Suprapubic skin (tissue), 3 donors: ENCODE measurements around the gene PTPRA.

Experiments used
- EP300 ChIP-seq: sonication (generic); formaldehyde crosslinking; IDR thresholded peaks from one replicate; pipeline ENCODE4 v1.6.1; 2017; ENCODE audit warnings: antibody characterized with exemption
- POLR2A ChIP-seq, 2 donors: fragments of 450-650 bp; IDR thresholded peaks; one replicate each; pipeline ENCODE4 v1.6.1; 2017; ENCODE audit warnings: antibody characterized with exemption in 2 of 2, mild to moderate bottlenecking in 2 of 2, moderate library complexity in 2 of 2
- TF ChIP-seq, protein P1 (sequence below), 2 donors: fragments of 200-600 bp in 1 of 2; fragments of 450-650 bp in 1 of 2; sonication (generic) in 1 of 2; IDR thresholded peaks; one replicate each; pipeline ENCODE4 v1.5.1; 2016 to 2019; ENCODE audit warnings: antibody characterized with exemption in 2 of 2, mild to moderate bottlenecking in 1 of 2, moderate library complexity in 1 of 2

GRCh38 chr20:3068986-3069900 is 196.0 kb downstream of the PTPRA start:
- TF ChIP-seq, protein P1, sequence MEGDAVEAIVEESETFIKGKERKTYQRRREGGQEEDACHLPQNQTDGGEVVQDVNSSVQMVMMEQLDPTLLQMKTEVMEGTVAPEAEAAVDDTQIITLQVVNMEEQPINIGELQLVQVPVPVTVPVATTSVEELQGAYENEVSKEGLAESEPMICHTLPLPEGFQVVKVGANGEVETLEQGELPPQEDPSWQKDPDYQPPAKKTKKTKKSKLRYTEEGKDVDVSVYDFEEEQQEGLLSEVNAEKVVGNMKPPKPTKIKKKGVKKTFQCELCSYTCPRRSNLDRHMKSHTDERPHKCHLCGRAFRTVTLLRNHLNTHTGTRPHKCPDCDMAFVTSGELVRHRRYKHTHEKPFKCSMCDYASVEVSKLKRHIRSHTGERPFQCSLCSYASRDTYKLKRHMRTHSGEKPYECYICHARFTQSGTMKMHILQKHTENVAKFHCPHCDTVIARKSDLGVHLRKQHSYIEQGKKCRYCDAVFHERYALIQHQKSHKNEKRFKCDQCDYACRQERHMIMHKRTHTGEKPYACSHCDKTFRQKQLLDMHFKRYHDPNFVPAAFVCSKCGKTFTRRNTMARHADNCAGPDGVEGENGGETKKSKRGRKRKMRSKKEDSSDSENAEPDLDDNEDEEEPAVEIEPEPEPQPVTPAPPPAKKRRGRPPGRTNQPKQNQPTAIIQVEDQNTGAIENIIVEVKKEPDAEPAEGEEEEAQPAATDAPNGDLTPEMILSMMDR (IDR thresholded peaks at IDR 0.05): no peak
- TF ChIP-seq EP300: no peak
- TF ChIP-seq POLR2A (IDR thresholded peaks at IDR 0.05): no peak
